DLD1 (cell line): ENCODE results near the gene SRPX2.

ENCODE experiments used
- in situ Hi-C: cut with HindIII; loops from 2 replicates; pipeline ENCODE4 v1.10.0; 2017; ENCODE audit warnings: low sequenced_read_pairs

The SRPX2 gene

GRCh38 chrX:100649550-100650356 is 5.8 kb downstream of the SRPX2 start:
- in situ Hi-C loops = no loop called here

- in situ Hi-C loops = no loop called here
Observed at GRCh38 chrX:100650841-100651240, 6.8 kb downstream of the SRPX2 start.

DNA sequence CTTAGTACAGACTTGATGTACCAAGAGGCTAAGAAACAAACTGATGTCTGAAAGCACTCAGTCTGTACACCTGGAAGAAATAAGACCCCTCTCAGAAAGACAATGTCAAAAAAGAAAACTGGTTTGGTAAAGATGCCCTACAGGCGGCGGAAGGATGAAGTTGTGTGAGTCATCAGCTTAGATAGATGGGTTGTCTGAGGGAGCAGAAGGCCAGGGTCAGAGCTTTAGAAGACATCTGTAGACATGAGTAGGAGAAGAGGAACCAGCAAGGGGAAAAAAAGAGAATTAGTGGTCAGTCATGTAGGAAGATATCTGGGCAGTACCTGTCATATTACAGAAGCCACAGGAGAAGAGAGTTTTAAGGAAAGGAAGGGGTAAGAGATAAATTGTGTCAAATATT is 8.3 kb downstream of the SRPX2 start:
- in situ Hi-C loops = no loop called here

DNA sequence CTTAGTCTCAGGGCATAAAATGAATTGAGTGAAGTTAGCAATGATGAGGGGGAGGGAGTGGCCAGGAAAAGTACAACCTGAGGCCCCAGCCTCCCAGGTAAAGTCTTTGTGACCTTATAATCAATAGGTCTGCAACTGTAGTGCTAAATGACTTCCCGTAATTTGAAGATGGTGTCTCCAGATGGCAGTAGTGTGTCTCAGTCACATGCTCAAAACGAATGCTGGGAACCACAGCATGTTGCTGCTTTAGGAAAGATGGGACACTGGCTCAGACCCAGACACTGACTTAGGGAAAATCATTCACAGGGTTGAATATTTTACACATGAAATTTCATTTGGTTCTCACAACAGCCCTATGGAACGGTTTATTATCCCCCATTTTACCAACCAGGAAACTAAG is 10.3 kb downstream of the SRPX2 start:
- in situ Hi-C loops = no loop called here

GRCh38 chrX:100658941-100659381 is 15.0 kb downstream of the SRPX2 start:
- in situ Hi-C loops = no loop called here

GRCh38 chrX:100659431-100660137 is 15.6 kb downstream of the SRPX2 start:
- in situ Hi-C loops = no loop called here

DNA sequence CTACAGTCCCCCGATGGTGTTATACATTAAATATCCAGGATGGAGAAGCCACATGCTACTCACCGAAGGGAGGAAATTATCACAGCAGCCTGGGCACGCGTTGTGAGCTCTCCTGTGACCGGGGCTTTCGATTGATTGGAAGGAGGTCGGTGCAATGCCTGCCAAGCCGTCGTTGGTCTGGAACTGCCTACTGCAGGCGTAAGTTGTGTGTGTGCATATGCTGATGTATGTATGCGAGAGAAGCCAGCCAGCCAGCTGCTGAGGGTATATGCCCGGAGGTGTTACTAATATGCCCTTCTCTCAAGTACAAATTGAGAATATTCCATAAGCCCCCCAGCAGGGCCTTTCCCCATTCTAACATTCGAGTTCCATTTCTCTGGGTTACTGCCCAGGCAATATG is 18.2 kb downstream of the SRPX2 start:
- in situ Hi-C loops = no loop called here

DNA sequence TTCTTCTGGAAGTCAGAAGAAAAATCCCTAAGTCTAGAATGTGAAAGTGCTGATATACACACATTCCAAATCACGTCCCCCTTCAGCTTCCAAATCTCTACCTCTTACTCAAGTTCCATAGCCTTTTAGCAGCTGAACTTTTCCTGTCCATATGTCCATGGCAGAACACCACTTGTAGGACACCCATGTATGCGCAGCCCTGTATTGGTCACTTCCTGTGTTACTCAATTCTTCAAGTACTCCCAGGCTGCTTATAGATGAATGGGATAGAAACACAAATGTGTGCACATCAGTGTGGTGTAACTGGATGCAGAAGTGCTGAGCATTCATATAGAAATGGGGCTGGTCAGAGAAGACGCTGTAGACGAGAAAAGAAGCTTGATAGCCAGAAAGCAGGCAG is 18.8 kb downstream of the SRPX2 start:
- in situ Hi-C loops = no loop called here

- in situ Hi-C loops = no loop called here
Observed at GRCh38 chrX:100663642-100664041, 19.6 kb downstream of the SRPX2 start.

GRCh38 chrX:100672966-100673365 is 29.0 kb downstream of the SRPX2 start:
- in situ Hi-C loops = no loop called here

DNA sequence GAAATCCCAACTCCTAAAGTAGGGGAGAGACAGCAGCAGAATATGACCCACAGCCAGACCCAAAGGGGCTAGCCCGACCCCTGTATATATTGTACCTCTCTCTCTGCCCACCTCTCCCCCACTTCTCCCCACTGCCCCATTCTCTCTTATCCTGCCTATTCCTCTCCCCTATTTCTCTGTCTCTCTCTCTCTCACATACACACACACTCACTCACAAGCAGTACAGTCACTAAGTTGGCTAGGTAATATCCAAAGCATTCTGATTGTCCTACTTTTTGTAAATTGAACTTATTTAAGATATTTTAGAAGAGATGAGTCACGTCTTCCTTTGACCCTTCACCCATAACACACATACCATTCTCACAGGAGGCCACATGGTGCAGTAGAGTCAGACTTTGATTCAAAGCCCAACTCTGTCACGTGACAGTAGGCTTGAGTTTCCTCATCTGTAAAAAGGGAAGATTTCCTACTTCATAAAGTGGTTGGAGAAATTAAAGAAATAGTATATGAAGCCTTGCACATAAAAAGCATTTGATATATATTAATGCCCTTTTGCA is 29.5 kb downstream of the SRPX2 start:
- in situ Hi-C loops = no loop called here

GRCh38 chrX:100674705-100675104 is 30.7 kb downstream of the SRPX2 start:
- in situ Hi-C loops = no loop called here

DNA sequence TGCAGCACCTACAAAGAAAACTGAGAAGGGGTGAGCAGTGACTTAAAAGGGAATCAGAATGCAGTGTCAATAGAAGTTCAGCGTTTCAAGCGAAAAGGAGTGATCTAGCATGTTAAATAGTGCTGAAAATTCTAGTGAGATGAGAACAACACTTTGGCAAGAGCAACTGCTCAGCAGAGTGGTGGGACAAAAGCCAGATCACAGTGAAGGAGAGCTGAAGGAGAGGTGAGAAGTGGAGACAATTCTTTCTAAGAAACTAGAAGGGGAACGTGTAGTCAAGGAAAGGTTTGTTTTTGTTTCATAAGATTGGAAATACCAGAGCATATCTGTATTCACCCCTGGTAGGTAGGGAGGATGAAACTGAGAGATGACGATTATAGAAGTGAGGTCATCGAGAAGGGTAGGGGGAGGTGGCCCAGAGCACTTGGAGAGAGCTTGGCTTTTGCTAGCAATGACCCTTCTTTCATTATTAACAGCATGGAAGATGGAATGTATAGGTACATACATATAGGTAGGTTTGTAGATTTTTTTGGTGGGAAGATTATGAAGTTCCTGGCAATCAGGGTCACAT is 33.7 kb downstream of the SRPX2 start:
- in situ Hi-C loops = no loop called here

DNA sequence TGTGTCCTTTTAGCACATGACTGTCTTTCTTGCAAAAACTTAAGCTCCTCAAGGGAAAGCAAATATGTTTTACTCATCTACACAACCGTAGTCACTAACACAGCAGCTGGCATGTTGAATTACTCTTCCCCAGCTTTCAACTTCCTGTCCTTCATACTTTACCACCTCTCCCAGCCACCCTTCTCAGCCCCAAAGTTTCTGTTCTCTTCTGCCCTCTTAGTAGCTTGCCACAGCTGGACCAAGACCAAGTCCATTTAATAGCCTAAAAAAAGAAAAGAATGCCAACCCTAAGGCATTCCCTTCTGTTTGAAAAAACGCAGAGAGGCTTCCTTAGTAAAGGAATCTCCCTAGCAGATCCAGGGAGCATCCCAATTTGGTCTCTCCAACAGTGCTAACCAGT is 36.8 kb downstream of the SRPX2 start:
- in situ Hi-C loops = no loop called here

DNA sequence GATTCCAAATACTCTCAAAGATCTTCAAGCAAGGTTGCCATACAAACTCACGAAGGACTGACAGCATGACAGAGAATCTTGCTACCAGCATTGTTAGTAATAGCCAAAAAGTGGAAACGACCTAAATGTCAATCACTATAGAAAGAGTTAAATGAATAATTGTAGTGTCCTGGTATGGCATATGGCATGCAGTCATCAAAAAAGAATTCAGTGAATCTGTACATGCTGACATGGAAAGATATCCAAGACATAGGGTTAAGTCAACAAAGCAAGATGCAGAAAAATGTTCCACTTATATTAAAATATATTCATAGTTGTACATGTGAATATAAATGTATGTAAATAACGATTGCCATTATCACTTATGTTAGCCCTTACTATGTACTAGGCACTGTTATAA is 37.6 kb downstream of the SRPX2 start:
- in situ Hi-C loops = no loop called here

DNA sequence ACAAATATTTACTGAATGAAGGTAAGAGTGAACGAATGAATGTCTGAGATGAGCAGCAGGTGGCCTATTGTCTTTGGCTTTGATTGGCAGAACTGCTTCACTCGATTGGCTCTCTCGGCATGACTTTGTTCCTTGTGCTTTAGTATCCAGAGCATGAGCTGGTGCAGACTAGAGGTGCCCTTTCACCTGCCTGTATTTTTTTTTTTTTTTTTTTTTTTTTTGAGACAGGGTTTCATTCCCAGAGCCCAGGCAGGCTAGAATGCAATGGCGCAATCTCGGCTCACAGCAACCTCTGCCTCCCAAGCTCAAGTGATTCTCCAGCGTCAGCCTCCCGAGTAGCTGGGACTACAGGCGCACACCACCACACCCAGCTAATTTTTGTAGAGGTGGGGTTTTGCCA is 38.9 kb downstream of the SRPX2 start:
- in situ Hi-C loops = no loop called here

- in situ Hi-C loops = no loop called here
Observed at GRCh38 chrX:100685284-100685996, 41.4 kb downstream of the SRPX2 start.

DNA sequence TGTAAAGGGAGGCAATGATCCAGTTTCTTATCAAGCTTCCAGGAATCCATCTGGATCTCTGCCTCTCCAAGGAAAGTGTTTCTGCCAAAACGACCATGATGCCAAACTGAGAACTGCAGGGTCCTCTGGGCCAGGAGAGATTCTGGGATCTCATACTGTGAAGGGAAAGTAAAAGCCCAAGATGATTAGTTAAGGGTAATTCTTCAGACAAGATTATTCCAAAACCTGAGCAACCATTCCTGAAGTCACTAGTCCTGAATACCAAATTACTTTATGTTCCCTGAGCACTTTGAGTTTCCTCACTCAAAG is 42.0 kb downstream of the SRPX2 start:
- in situ Hi-C loops = no loop called here

- in situ Hi-C loops = no loop called here
Observed at GRCh38 chrX:100687128-100687527, 43.1 kb downstream of the SRPX2 start.

- in situ Hi-C loops = no loop called here
Observed at GRCh38 chrX:100687546-100687945, 43.5 kb downstream of the SRPX2 start.

DNA sequence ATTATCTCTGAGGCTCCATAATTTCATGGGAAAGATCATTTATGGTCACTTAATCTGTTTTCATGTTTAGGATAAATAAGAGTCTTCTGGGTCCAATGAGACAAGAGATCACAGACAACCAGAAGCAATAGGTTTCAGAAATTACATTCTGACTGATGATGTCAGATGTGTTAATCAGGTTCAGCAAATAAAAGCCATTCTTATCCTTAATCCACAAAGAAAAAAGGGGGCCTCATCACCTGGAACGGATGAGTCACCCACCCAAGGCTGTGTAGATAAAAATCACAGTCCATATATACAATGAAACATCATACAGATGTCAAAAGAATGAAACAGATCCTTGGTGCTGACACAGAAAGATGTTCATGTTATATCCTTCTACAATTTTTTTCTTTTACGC is 51.3 kb downstream of the SRPX2 start:
- in situ Hi-C loops = no loop called here
